A673 (cell line): Measurements from ENCODE around the gene ALDH1A3.

Experiments used
- EZH2 ChIP-seq: fragments of 200-600 bp; sonication (generic); IDR thresholded peaks from 2 replicates; pipeline ENCODE4 v1.6.1; 2017; ENCODE audit warnings: borderline replicate concordance, low read depth, mild to moderate bottlenecking, mixed read lengths, antibody characterized with exemption, low read length; ENCODE audit not compliant: poor library complexity, severe bottlenecking
- TF ChIP-seq, protein P1 (sequence below): fragments of 300-800, 200-600 bp; sonication (generic); conservative IDR thresholded peaks from 2 replicates; pipeline ENCODE4 v1.5.1; 2017; ENCODE audit warnings: low read depth, mild to moderate bottlenecking, antibody characterized with exemption, low read length, moderate library complexity, mixed read lengths

DNA sequence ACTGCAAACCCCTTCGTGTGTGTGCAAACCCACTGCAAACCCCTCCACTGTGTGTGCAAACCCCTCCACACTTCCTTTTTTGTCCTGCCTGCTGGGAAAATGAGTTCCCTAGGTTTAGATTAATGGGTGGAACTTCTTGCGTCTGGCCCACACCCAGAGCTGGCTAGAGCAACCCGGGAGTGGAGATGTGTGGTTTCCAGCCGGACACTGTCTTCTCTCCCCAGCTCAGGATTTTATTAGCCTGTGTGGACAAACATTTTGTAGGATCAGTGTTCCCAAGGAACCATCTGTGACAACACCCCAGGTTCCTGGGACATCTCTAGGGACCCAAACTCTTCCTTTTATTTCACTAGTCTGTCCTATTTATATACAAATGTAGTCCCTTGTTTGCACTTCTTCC, 29.9 kb downstream of the ALDH1A3 start:
- TF ChIP-seq, protein P1, sequence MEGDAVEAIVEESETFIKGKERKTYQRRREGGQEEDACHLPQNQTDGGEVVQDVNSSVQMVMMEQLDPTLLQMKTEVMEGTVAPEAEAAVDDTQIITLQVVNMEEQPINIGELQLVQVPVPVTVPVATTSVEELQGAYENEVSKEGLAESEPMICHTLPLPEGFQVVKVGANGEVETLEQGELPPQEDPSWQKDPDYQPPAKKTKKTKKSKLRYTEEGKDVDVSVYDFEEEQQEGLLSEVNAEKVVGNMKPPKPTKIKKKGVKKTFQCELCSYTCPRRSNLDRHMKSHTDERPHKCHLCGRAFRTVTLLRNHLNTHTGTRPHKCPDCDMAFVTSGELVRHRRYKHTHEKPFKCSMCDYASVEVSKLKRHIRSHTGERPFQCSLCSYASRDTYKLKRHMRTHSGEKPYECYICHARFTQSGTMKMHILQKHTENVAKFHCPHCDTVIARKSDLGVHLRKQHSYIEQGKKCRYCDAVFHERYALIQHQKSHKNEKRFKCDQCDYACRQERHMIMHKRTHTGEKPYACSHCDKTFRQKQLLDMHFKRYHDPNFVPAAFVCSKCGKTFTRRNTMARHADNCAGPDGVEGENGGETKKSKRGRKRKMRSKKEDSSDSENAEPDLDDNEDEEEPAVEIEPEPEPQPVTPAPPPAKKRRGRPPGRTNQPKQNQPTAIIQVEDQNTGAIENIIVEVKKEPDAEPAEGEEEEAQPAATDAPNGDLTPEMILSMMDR, result no peak
- TF ChIP-seq EZH2, result no peak
